HEK293T (cell line): ENCODE data around the gene CHST1.

Source experiments
- BHLHE40 ChIP-seq: fragments of 450-650 bp; IDR thresholded peaks from 2 replicates; pipeline ENCODE4 v1.6.1; 2016; ENCODE audit warnings: mild to moderate bottlenecking, moderate library complexity, borderline replicate concordance
- CTBP1 ChIP-seq: fragments of 450-650 bp; IDR thresholded peaks from 2 replicates; pipeline ENCODE4 v1.6.1; 2016; ENCODE audit warnings: borderline replicate concordance
- FOXA1 ChIP-seq: fragments of 450-650 bp; IDR thresholded peaks from 2 replicates; pipeline ENCODE4 v1.6.1; 2016; ENCODE audit warnings: mild to moderate bottlenecking
- HDGF ChIP-seq: fragments of 450-650 bp; IDR thresholded peaks from 2 replicates; pipeline ENCODE4 v1.6.1; 2017; ENCODE audit warnings: antibody characterized with exemption, borderline replicate concordance
- L3MBTL2 ChIP-seq: fragments of 450-650 bp; conservative IDR thresholded peaks from 2 replicates; pipeline ENCODE4 v1.6.1; 2016; ENCODE audit warnings: mild to moderate bottlenecking
- LEF1 ChIP-seq: fragments of 450-650 bp; IDR thresholded peaks from 2 replicates; pipeline ENCODE4 v1.6.1; 2017; ENCODE audit warnings: mild to moderate bottlenecking, borderline replicate concordance
- PKNOX1 ChIP-seq: fragments of 450-650 bp; IDR thresholded peaks from 2 replicates; pipeline ENCODE4 v1.6.1; 2016
- TARDBP ChIP-seq: fragments of 450-650 bp; IDR thresholded peaks from 2 replicates; pipeline ENCODE4 v1.6.1; 2016
- ZNF384 ChIP-seq: fragments of 450-650 bp; IDR thresholded peaks from 2 replicates; pipeline ENCODE4 v1.6.1; 2016

- TF ChIP-seq BHLHE40 (no peak), L3MBTL2 (no peak), TARDBP (no peak), PKNOX1 (no peak), CTBP1 (no peak), FOXA1 (no peak), ZNF384 (no peak), HDGF (no peak), LEF1 (no peak)
These were observed 56.1 kb downstream of the CHST1 start for GRCh38 chr11:45609337-45609736.
